ENCODE data around the gene GRM8.

DNA sequence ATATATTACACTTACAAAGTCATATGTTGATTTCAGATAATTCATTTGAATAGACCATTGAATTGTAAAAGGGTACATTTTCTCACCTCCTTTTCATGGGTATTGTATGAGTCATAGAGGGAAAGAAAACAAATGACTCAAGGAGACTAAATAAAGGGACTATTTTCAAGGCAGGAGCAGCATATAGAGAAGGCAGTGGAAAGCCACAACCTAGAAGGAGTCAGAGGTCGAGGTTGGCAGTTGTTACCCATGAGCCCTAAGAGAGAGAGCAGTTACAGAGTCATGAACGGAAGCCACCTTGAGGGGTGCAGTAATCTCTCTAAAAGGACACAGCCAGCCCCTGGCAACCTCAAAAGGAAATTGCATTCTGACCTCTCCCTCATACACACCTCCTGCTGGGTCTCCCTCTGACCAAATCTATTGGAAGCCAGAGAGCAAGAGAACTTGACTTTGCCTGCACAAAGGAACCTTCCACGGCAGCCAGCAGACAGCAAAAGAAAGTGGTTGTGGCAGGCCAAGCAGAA is 137.9 kb downstream of the GRM8 start:
- TF ChIP-seq, protein P1, sequence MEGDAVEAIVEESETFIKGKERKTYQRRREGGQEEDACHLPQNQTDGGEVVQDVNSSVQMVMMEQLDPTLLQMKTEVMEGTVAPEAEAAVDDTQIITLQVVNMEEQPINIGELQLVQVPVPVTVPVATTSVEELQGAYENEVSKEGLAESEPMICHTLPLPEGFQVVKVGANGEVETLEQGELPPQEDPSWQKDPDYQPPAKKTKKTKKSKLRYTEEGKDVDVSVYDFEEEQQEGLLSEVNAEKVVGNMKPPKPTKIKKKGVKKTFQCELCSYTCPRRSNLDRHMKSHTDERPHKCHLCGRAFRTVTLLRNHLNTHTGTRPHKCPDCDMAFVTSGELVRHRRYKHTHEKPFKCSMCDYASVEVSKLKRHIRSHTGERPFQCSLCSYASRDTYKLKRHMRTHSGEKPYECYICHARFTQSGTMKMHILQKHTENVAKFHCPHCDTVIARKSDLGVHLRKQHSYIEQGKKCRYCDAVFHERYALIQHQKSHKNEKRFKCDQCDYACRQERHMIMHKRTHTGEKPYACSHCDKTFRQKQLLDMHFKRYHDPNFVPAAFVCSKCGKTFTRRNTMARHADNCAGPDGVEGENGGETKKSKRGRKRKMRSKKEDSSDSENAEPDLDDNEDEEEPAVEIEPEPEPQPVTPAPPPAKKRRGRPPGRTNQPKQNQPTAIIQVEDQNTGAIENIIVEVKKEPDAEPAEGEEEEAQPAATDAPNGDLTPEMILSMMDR (IDR thresholded peaks at IDR 0.05; ENCODE audit: borderline replicate concordance, extremely low read depth, low read length, poor library complexity, severe bottlenecking): no peak
- TF ChIP-seq EZH2 (IDR thresholded peaks at IDR 0.05; ENCODE audit: borderline replicate concordance, low read depth, low read length, severe bottlenecking): no peak

Data from DND-41 (cell line).